ENCODE measurements around the gene TEX2.

DNA sequence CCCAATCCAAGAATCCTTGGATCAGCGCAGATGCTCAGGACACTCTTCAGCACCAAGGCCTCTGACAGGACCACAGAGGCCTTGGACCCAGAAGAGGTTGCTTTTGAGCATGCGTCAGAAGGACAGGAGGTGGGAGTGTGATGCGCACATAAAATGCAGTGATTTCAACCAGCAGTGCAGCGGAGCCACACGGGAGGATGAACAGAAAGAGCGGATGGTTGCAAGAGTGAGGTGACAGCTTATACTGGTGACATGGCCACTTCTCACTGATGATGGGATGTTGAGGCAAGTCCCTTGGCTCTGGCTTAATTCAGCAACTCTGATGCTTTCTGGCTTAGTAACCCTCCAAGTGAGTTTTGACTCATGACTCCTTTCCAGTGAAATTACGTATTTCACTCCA lies 107.9 kb downstream of the TEX2 start:
- TF ChIP-seq, protein P1, sequence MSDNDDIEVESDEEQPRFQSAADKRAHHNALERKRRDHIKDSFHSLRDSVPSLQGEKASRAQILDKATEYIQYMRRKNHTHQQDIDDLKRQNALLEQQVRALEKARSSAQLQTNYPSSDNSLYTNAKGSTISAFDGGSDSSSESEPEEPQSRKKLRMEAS (IDR thresholded peaks at IDR 0.05; ENCODE audit: insufficient read depth, insufficient read length), result no peak
- TF ChIP-seq POLR2A (IDR thresholded peaks at IDR 0.05; ENCODE audit: low read depth, low read length), result no peak
- TF ChIP-seq EZH2 (IDR thresholded peaks at IDR 0.05; ENCODE audit: borderline replicate concordance, low read depth, low read length, severe bottlenecking), result no peak
- TF ChIP-seq JUN (IDR thresholded peaks at IDR 0.05; ENCODE audit: borderline replicate concordance, insufficient read depth, insufficient read length, low read depth), result no peak
- TF ChIP-seq, protein P2, sequence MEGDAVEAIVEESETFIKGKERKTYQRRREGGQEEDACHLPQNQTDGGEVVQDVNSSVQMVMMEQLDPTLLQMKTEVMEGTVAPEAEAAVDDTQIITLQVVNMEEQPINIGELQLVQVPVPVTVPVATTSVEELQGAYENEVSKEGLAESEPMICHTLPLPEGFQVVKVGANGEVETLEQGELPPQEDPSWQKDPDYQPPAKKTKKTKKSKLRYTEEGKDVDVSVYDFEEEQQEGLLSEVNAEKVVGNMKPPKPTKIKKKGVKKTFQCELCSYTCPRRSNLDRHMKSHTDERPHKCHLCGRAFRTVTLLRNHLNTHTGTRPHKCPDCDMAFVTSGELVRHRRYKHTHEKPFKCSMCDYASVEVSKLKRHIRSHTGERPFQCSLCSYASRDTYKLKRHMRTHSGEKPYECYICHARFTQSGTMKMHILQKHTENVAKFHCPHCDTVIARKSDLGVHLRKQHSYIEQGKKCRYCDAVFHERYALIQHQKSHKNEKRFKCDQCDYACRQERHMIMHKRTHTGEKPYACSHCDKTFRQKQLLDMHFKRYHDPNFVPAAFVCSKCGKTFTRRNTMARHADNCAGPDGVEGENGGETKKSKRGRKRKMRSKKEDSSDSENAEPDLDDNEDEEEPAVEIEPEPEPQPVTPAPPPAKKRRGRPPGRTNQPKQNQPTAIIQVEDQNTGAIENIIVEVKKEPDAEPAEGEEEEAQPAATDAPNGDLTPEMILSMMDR (IDR thresholded peaks at IDR 0.05; ENCODE audit: extremely low read depth in 1 of 2, insufficient read depth in 1 of 2, low read depth in 1 of 2, low read length in 2 of 2), result no peak
- TF ChIP-seq MYC (IDR thresholded peaks at IDR 0.05; ENCODE audit: low read depth, low read length), result no peak

All from endothelial cell of umbilical vein (primary cell).